Activated T-cell treated with anti-CD3 and anti-CD28 coated beads, Interleukin-2, amount 50 U/mL, for 4 hours (primary cell): ENCODE results near the gene CALML5. TPM values are rescaled to one million over a fixed set of nuclear protein-coding genes. Genes with fewer than 3 reads are reported as not detected.
A peak's percentile ranks its signal among the peaks of the same experiment; 100 is the strongest.

Source experiments
- ATAC-seq, 2 donors: fragments of 200-7000 bp; cut with Tn5 transposase; one replicate each; pipeline ENCODE4 v1.10.0; 2021
- DNase-seq: peaks from one replicate; pipeline ENCODE4 v3.0.0-alpha.2; 2020
- H3K27me3 Mint-ChIP-seq: one replicate; pipeline ENCODE4 v1.8.0; 2021; ENCODE audit warnings: low read depth, mixed read lengths
- H3K36me3 Mint-ChIP-seq: one replicate; pipeline ENCODE4 v1.8.0; 2022; ENCODE audit warnings: mixed read lengths; ENCODE audit not compliant: insufficient read depth
- H3K4me1 Mint-ChIP-seq: one replicate; pipeline ENCODE4 v1.8.0; 2021; ENCODE audit warnings: low read depth, mixed read lengths
- H3K4me3 Mint-ChIP-seq: one replicate; pipeline ENCODE4 v1.8.0; 2021; ENCODE audit warnings: mild to moderate bottlenecking, moderate library complexity, mixed read lengths
- H3K9me3 Mint-ChIP-seq: one replicate; pipeline ENCODE4 v1.8.0; 2021; ENCODE audit warnings: mixed read lengths
- total RNA-seq, 3 donors: library from RNA; stranded (reverse); gene quantifications; one replicate each; pipeline ENCODE4 v1.2.1, GENCODE V29; 2021

The CALML5 gene
- total RNA-seq, 3 donors from 2014 or later, result not detected

GRCh38 chr10:5466451-5467206 lies 32.7 kb downstream of the CALML5 start:
- DNase-seq (no peak), ATAC-seq (peak in 1 of 2 donors; percentile 18)
- no peaks in the 10 kb centered on the region for H3K4me1 Mint-ChIP-seq
- H3K9me3 Mint-ChIP-seq, result no peaks in the 10 kb centered on the region
- no peaks in the 10 kb centered on the region for H3K36me3 Mint-ChIP-seq
- no peaks in the 10 kb centered on the region for H3K27me3 Mint-ChIP-seq
- H3K4me3 Mint-ChIP-seq, result no peak overlapping the region

GRCh38 chr10:5465976-5466450 lies 33.4 kb downstream of the CALML5 start:
- no peak overlapping the region for H3K4me3 Mint-ChIP-seq
- no peak for ATAC-seq
- no peak for DNase-seq
- H3K27me3 Mint-ChIP-seq, result no peaks in the 10 kb centered on the region
- no peaks in the 10 kb centered on the region for H3K9me3 Mint-ChIP-seq
- no peaks in the 10 kb centered on the region for H3K4me1 Mint-ChIP-seq
- no peaks in the 10 kb centered on the region for H3K36me3 Mint-ChIP-seq

- ATAC-seq, result no peak
- H3K4me1 Mint-ChIP-seq, result no peaks in the 10 kb centered on the region
- no peak overlapping the region for H3K4me3 Mint-ChIP-seq
- no peaks in the 10 kb centered on the region for H3K9me3 Mint-ChIP-seq
- H3K36me3 Mint-ChIP-seq, result no peaks in the 10 kb centered on the region
- no peak for DNase-seq
- H3K27me3 Mint-ChIP-seq, result no peaks in the 10 kb centered on the region
Measured at GRCh38 chr10:5464546-5464945, 34.8 kb downstream of the CALML5 start.

GRCh38 chr10:5462841-5463293 lies 36.5 kb downstream of the CALML5 start:
- peaks cover 2% of the 10 kb centered on the region for H3K36me3 Mint-ChIP-seq
- no peak overlapping the region for H3K4me3 Mint-ChIP-seq

GRCh38 chr10:5461914-5462840 lies 37.2 kb downstream of the CALML5 start:
- Mint-ChIP-seq H3K36me3 (peaks cover 2% of the 10 kb centered on the region), H3K9me3 (no peaks in the 10 kb centered on the region), H3K27me3 (no peaks in the 10 kb centered on the region), H3K4me1 (peaks cover 7% of the 10 kb centered on the region), H3K4me3 (no peak overlapping the region)
- no peak for DNase-seq
- no peak for ATAC-seq

More at GRCh38 chr10:5462841-5463293, 36.5 kb downstream of the CALML5 start:
- Mint-ChIP-seq H3K4me1 (peaks cover 5% of the 10 kb centered on the region), H3K9me3 (no peaks in the 10 kb centered on the region), H3K27me3 (no peaks in the 10 kb centered on the region)
- DNase-seq, result no peak
- ATAC-seq, result no peak

GRCh38 chr10:5461203-5461588 lies 38.2 kb downstream of the CALML5 start:
- H3K27me3 Mint-ChIP-seq, result no peaks in the 10 kb centered on the region
- peaks cover 6% of the 10 kb centered on the region for H3K36me3 Mint-ChIP-seq
- H3K4me1 Mint-ChIP-seq, result peaks cover 7% of the 10 kb centered on the region
- no peaks in the 10 kb centered on the region for H3K9me3 Mint-ChIP-seq
- H3K4me3 Mint-ChIP-seq, result no peak overlapping the region
- ATAC-seq, result no peak
- DNase-seq, result no peak

GRCh38 chr10:5460468-5461202 lies 38.7 kb downstream of the CALML5 start:
- H3K27me3 Mint-ChIP-seq, result no peaks in the 10 kb centered on the region

GRCh38 chr10:5458949-5459747 lies 40.2 kb downstream of the CALML5 start:
- H3K9me3 Mint-ChIP-seq, result no peaks in the 10 kb centered on the region
- no peak overlapping the region for H3K4me3 Mint-ChIP-seq
- no peak for DNase-seq
- ATAC-seq, result no peak
- no peaks in the 10 kb centered on the region for H3K27me3 Mint-ChIP-seq
- peaks cover 9% of the 10 kb centered on the region for H3K36me3 Mint-ChIP-seq
- H3K4me1 Mint-ChIP-seq, result peaks cover 7% of the 10 kb centered on the region

More at GRCh38 chr10:5460468-5461202, 38.7 kb downstream of the CALML5 start:
- H3K36me3 Mint-ChIP-seq, result peaks cover 6% of the 10 kb centered on the region
- ATAC-seq (no peak), DNase-seq (no peak)
- H3K4me3 Mint-ChIP-seq, result no peak overlapping the region
- H3K4me1 Mint-ChIP-seq, result peaks cover 7% of the 10 kb centered on the region
- no peaks in the 10 kb centered on the region for H3K9me3 Mint-ChIP-seq

GRCh38 chr10:5458425-5458824 lies 40.9 kb downstream of the CALML5 start:
- DNase-seq (no peak), ATAC-seq (no peak)
- Mint-ChIP-seq H3K4me3 (no peak overlapping the region), H3K4me1 (peaks cover 7% of the 10 kb centered on the region), H3K27me3 (no peaks in the 10 kb centered on the region), H3K9me3 (no peaks in the 10 kb centered on the region), H3K36me3 (peaks cover 9% of the 10 kb centered on the region)

- no peaks in the 10 kb centered on the region for H3K27me3 Mint-ChIP-seq
- peaks cover 9% of the 10 kb centered on the region for H3K36me3 Mint-ChIP-seq
- DNase-seq (no peak), ATAC-seq (no peak)
- H3K9me3 Mint-ChIP-seq, result no peaks in the 10 kb centered on the region
- peaks cover 7% of the 10 kb centered on the region for H3K4me1 Mint-ChIP-seq
- no peak overlapping the region for H3K4me3 Mint-ChIP-seq
Measured at GRCh38 chr10:5457741-5458140, 41.6 kb downstream of the CALML5 start.

GRCh38 chr10:5456563-5456962 lies 42.8 kb downstream of the CALML5 start:
- ATAC-seq, result no peak
- no peak for DNase-seq
- no peaks in the 10 kb centered on the region for H3K9me3 Mint-ChIP-seq
- H3K4me1 Mint-ChIP-seq, result peaks cover 7% of the 10 kb centered on the region
- H3K36me3 Mint-ChIP-seq, result peaks cover 13% of the 10 kb centered on the region
- no peak overlapping the region for H3K4me3 Mint-ChIP-seq
- H3K27me3 Mint-ChIP-seq, result no peaks in the 10 kb centered on the region

GRCh38 chr10:5453749-5454489 lies 45.5 kb downstream of the CALML5 start:
- Mint-ChIP-seq H3K36me3 (peaks cover 13% of the 10 kb centered on the region), H3K27me3 (no peaks in the 10 kb centered on the region), H3K4me1 (peaks cover 10% of the 10 kb centered on the region), H3K4me3 (no peak overlapping the region), H3K9me3 (no peaks in the 10 kb centered on the region)
- ATAC-seq, result no peak
- no peak for DNase-seq
